Measurements from ENCODE around the gene NECTIN3.

The NECTIN3 gene

DNA sequence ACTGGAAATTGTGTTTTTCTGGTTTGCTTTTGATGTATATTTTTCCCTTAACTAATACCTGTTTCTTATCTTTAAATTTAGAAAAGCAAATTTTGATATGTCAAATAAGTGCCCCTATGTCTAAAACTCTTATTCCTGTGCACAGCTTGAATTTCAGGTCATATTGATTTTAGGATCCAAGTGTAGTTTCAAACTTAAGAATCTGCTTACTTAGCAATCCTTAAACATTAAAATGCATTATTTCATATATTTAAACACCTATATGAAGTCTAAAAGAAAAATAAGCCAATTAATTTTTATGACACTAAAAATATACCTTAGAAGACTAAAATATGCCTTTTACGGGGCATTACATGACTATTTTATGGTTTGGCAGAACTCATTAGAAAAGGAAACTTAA is 59.2 kb downstream of the NECTIN3 start:
- Histone ChIP-seq H3K9ac (no peak overlapping the region), H3K27me3 (no peaks in the 10 kb centered on the region), H3K4me1 (no peaks in the 10 kb centered on the region), H3K4me3 (no peak overlapping the region), H3K4me2 (no peak overlapping the region), H3K27ac (no peak overlapping the region), H4K20me1 (no peaks in the 10 kb centered on the region), H3K36me3 (no peaks in the 10 kb centered on the region), H3K9me3 (no peaks in the 10 kb centered on the region)
- TF ChIP-seq Cebpa-rat (IDR thresholded peaks at IDR 0.05), result no peak

DNA sequence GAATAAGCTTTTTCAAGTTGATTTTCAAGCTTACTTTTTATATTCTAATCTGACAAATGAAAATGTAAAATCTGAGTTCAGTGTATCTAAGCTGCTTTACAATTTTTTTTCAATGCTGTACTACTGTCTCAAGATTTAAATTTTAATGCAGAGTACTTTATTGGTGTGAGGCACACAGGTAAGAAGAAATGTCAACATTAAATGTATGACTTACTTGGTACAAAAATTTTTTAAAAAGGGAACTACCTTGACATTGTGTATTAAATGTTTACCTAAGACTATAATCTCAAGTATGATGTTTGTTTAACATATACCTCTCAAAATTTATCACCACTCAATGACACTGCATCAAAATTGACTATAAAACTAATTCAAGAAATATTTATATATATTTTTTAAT is 62.7 kb downstream of the NECTIN3 start:
- no peak overlapping the region for H3K9ac ChIP-seq
- no peaks in the 10 kb centered on the region for H4K20me1 ChIP-seq
- no peak for TF ChIP-seq Cebpa-rat (IDR thresholded peaks at IDR 0.05)
- no peak overlapping the region for H3K4me3 ChIP-seq
- H3K9me3 ChIP-seq, result no peaks in the 10 kb centered on the region
- H3K4me2 ChIP-seq, result no peak overlapping the region
- no peak overlapping the region for H3K27ac ChIP-seq
- H3K36me3 ChIP-seq, result no peaks in the 10 kb centered on the region
- H3K4me1 ChIP-seq, result no peaks in the 10 kb centered on the region
- H3K27me3 ChIP-seq, result no peaks in the 10 kb centered on the region

GRCh38 chr3:111151438-111151837 is 79.8 kb downstream of the NECTIN3 start:
- H3K4me3 ChIP-seq, result no peak overlapping the region
- no peak overlapping the region for H3K27ac ChIP-seq
- no peaks in the 10 kb centered on the region for H4K20me1 ChIP-seq
- H3K27me3 ChIP-seq, result no peaks in the 10 kb centered on the region
- no peak for TF ChIP-seq Cebpa-rat (IDR thresholded peaks at IDR 0.05)
- no peaks in the 10 kb centered on the region for H3K36me3 ChIP-seq
- H3K4me2 ChIP-seq, result no peak overlapping the region
- no peaks in the 10 kb centered on the region for H3K4me1 ChIP-seq
- no peaks in the 10 kb centered on the region for H3K9me3 ChIP-seq
- H3K9ac ChIP-seq, result no peak overlapping the region

- Histone ChIP-seq H3K27me3 (no peaks in the 10 kb centered on the region), H3K4me3 (no peak overlapping the region), H3K27ac (no peak overlapping the region), H3K4me1 (no peaks in the 10 kb centered on the region), H3K36me3 (no peaks in the 10 kb centered on the region), H3K9me3 (no peaks in the 10 kb centered on the region), H3K4me2 (no peak overlapping the region), H4K20me1 (no peaks in the 10 kb centered on the region), H3K9ac (no peak overlapping the region)
- no peak for TF ChIP-seq Cebpa-rat (IDR thresholded peaks at IDR 0.05)
These were observed 80.9 kb downstream of the NECTIN3 start for GRCh38 chr3:111152496-111152895.

GRCh38 chr3:111156517-111156916 is 84.9 kb downstream of the NECTIN3 start:
- Histone ChIP-seq H3K4me2 (no peak overlapping the region), H3K4me1 (no peaks in the 10 kb centered on the region), H3K4me3 (no peak overlapping the region), H3K27ac (no peak overlapping the region), H3K9ac (no peak overlapping the region), H4K20me1 (no peaks in the 10 kb centered on the region), H3K27me3 (no peaks in the 10 kb centered on the region), H3K9me3 (no peaks in the 10 kb centered on the region), H3K36me3 (no peaks in the 10 kb centered on the region)
- TF ChIP-seq Cebpa-rat (IDR thresholded peaks at IDR 0.05), result no peak

GRCh38 chr3:111159391-111159790 is 87.8 kb downstream of the NECTIN3 start:
- Histone ChIP-seq H3K9me3 (no peaks in the 10 kb centered on the region), H3K36me3 (no peaks in the 10 kb centered on the region), H3K9ac (no peak overlapping the region), H3K27me3 (no peaks in the 10 kb centered on the region), H3K4me1 (no peaks in the 10 kb centered on the region), H3K4me3 (no peak overlapping the region), H3K27ac (no peak overlapping the region), H4K20me1 (no peaks in the 10 kb centered on the region), H3K4me2 (no peak overlapping the region)
- no peak for TF ChIP-seq Cebpa-rat (IDR thresholded peaks at IDR 0.05)

DNA sequence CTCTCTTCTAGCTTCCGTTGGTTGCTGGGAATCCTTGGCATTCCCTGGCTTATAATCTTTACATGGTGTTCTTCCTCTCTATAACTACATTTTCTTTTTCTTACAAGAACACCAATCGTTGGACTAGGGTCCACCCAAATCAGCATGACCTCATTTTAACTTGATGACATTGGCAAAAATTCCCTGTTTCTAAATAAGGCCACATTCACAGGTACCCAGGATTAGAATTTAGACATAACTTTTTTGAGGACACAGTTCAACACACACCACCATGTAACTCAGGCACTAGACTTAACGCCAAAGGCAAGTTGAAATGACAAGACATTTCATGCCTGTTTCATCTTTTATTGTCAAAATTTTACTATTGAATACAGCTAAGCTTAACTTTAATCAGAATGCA is 93.0 kb downstream of the NECTIN3 start:
- Histone ChIP-seq H3K4me2 (no peak overlapping the region), H3K4me3 (no peak overlapping the region), H4K20me1 (no peaks in the 10 kb centered on the region), H3K27me3 (no peaks in the 10 kb centered on the region), H3K36me3 (no peaks in the 10 kb centered on the region), H3K9ac (no peak overlapping the region), H3K9me3 (no peaks in the 10 kb centered on the region), H3K27ac (no peak overlapping the region), H3K4me1 (no peaks in the 10 kb centered on the region)
- TF ChIP-seq Cebpa-rat (IDR thresholded peaks at IDR 0.05), result no peak

DNA sequence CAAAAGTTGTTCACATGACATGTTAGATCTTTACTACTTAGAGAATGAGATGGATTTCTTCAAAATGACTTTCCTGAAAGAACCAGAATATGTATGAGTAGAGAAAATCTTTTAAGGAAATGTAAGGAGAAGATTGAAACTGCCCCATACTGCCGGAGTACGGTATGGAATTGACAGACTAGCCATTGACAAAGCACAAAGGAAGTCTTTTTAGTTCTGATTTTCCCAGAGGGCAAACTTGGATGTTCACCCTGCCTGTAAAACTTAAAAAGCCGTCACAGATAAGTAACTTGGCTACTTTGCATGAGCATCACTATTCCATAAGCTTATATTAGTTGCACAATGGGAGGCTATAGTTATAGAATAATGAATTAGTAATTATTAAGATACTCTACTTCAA is 93.8 kb downstream of the NECTIN3 start:
- Histone ChIP-seq H3K4me2 (no peak overlapping the region), H3K36me3 (no peaks in the 10 kb centered on the region), H4K20me1 (no peaks in the 10 kb centered on the region), H3K4me1 (no peaks in the 10 kb centered on the region), H3K27ac (no peak overlapping the region), H3K4me3 (no peak overlapping the region), H3K9ac (no peak overlapping the region), H3K9me3 (no peaks in the 10 kb centered on the region), H3K27me3 (no peaks in the 10 kb centered on the region)
- no peak for TF ChIP-seq Cebpa-rat (IDR thresholded peaks at IDR 0.05)

- Histone ChIP-seq H4K20me1 (no peaks in the 10 kb centered on the region), H3K9me3 (no peaks in the 10 kb centered on the region), H3K27ac (no peak overlapping the region), H3K4me2 (no peak overlapping the region), H3K9ac (no peak overlapping the region), H3K36me3 (no peaks in the 10 kb centered on the region), H3K4me3 (no peak overlapping the region), H3K27me3 (no peaks in the 10 kb centered on the region), H3K4me1 (no peaks in the 10 kb centered on the region)
- no peak for TF ChIP-seq Cebpa-rat (IDR thresholded peaks at IDR 0.05)
These were observed 101.8 kb downstream of the NECTIN3 start for GRCh38 chr3:111173328-111173900.

GRCh38 chr3:111173906-111174305 is 102.3 kb downstream of the NECTIN3 start:
- no peaks in the 10 kb centered on the region for H3K4me1 ChIP-seq
- H3K4me3 ChIP-seq, result no peak overlapping the region
- no peak overlapping the region for H3K9ac ChIP-seq
- TF ChIP-seq Cebpa-rat (IDR thresholded peaks at IDR 0.05), result no peak
- H3K36me3 ChIP-seq, result no peaks in the 10 kb centered on the region
- H3K27ac ChIP-seq, result no peak overlapping the region
- no peaks in the 10 kb centered on the region for H3K9me3 ChIP-seq
- no peaks in the 10 kb centered on the region for H3K27me3 ChIP-seq
- no peaks in the 10 kb centered on the region for H4K20me1 ChIP-seq
- no peak overlapping the region for H3K4me2 ChIP-seq

DNA sequence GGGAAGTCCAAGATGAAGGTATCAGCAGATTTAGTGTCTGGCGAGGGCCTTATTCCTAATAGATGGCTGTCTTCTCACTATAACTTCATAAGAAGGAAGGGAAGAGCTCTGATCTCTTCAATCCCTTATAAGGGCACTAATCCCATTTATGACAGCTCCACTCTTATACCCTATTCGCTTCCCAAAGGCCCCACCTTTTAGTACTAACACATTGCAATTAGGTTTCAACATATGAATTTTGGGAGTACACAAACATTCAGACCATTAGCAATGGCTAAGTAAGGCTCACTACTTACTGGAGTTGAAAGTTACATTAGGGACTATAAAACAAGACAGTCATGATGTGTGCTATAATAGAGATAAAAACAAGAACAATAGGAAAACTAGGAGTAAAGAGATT is 118.9 kb downstream of the NECTIN3 start:
- Histone ChIP-seq H3K36me3 (no peaks in the 10 kb centered on the region), H3K9me3 (no peaks in the 10 kb centered on the region), H3K27ac (no peak overlapping the region), H3K4me1 (no peaks in the 10 kb centered on the region), H3K4me2 (no peak overlapping the region), H3K4me3 (no peak overlapping the region), H4K20me1 (no peaks in the 10 kb centered on the region), H3K27me3 (no peaks in the 10 kb centered on the region), H3K9ac (no peak overlapping the region)
- TF ChIP-seq Cebpa-rat (IDR thresholded peaks at IDR 0.05), result no peak
